Dermis microvascular lymphatic vessel endothelial cell (primary cell): ENCODE measurements around the gene AOAH. TPM values are rescaled to one million over a fixed set of nuclear protein-coding genes. Genes with fewer than 3 reads are reported as not detected.
A peak's percentile ranks its signal among the peaks of the same experiment; 100 is the strongest.

Experiments used
- DNase-seq, 2 donors: peaks; one replicate each; pipeline versions ENCODE4 v3.0.0 to v3.0.0-alpha.2; 2010; ENCODE audit warnings: low read depth in 2 of 2
- total RNA-seq: library from RNA; depleted of rRNA; stranded (reverse); fragments of >200 nt; gene quantifications from 2 replicates; pipeline ENCODE4 v1.2.1, GENCODE V29; 2014

AOAH gene
- total RNA-seq, 1 donor from 2014 or later, result 0.13 TPM

DNA sequence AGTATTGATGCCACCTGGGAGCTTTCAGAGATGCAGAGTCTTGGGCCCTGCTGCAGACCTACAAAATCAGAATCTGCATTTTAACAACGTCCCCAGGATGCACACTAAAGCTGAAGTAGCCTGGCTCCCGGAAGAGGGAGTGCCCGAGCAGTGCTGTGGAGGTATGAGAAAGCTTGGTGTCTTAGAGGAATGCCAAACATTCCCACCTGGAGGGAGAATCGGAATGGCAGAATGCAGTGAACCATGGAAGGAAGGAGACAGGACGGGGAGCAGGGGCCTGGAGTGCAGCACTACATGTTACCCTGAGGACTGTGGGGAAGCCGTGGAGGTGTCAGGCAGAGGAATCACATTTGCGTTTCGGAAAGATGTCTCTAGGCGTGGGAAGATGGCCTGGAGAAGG lies 90.9 kb downstream of the AOAH start:
- DNase-seq, result no peak

DNA sequence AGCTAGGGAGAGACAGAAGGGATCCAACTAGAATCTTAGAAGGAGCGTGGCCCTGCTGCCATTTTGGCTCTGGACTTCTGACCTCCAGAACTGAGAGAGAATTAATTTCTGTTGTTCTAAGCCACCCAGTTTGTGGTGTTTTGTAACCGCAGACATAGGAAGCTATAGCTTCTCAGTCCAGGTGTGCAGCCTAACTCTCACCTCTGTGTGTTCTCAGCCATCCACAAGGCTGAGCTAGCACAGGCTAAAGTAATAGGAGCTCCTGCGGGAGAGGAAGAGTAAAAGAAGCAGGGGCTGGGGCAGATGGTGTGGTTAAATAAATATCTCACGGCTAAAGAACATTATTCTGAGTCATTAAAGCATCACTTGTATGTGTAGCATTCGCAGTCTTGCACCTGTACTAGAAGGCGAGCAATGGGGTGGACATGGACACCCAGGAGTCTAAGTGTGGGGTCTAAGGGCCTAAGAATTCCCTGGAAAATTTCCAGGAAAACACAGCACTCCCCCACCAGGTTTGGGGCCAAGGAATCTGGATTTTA lies 94.1 kb downstream of the AOAH start:
- no peak for DNase-seq

DNA sequence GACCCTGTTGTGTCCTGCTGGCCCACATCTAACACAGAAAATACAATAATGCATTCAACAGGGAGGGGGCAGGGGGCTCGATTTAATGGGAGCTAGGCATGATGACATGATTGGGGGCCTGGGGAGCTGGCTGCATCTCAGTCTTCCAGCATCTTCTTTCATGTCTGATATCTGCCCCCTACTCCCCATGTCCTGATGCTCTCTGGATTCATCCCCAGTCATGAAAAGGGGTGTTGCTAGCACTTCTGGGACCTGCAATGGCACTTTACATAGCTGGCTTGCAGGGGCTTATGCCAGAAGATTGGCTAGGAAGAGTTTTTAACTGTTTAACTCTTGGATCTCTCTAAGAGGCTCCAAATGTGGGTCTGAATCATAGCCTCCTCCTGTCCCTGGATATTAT lies 94.9 kb downstream of the AOAH start:
- no peak for DNase-seq

DNA sequence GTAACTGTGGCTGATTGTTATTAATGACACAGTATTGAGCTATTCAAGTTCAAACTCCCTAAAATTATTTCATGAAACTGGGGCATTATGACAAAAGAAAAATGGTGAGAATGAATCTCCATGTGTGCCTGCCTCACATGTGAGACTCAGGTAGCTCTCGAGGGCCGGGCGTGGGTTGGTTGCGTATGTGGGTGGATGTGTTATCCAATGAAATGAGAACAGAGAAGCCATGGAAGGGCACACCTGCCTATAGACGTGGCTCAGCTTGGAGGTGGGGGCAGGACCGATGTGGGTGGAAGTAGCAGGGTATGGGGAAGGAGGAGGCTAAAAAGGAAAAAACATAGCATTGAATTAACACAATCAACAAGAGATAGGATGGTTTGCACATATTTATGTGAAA lies 96.5 kb downstream of the AOAH start:
- DNase-seq, result no peak

DNA sequence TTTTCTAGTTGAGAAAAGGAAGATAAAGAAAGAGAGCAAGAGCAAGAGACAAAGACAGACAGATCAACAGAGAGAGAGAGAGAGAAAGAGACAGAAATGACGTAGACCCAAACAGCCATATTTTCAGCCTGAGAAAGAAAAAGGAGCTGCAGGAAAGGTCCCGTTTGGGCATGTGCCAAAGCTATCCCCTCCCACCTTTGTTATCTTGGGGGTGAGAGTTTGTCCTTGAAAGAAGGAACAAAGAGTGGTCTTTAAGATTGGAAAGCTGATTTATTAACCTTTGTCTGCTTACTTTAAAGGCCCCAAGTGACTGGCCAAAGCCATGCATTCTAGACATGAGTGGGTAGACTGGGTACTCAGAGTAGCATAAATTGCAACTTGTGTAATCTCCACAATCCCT lies 98.2 kb downstream of the AOAH start:
- DNase-seq, result no peak

DNA sequence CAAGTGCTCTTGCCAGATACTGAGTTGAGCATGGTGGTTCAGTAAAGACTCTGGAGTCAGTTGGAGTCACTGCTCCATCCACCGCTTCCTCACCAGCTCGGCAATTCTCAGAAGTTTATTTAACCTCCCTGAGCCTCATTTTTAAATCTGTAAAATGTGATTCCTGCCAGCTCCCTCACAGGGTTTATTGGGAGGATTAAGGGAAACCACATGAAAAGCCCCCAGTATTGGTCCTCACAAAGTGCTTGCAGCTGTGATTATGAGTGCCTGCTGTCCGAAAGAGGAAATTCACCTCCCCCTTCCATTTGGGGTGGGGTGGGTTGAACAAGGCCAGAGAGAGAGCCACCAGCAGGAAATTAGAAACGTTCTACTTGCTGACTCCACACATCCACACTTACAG lies 99.0 kb downstream of the AOAH start:
- no peak for DNase-seq

DNA sequence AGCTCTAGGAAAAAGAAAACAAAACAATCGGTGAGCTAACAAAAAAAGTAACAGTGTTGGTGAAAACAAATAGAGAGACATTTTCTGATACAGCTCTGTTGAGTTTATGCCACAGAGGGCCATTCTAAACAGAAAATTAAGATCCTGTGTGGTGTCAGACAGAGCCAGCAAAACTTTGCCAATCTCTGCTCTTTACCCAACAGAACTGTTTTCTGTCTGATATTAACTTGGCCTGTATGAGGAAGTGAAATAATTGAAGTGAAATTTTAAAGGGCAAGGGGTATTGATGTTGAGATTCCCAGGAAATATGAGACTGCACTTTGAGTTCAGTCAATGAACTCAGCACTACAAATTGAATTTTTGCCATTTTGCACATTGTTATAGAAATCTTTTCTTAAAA lies 101.0 kb downstream of the AOAH start:
- no peak for DNase-seq

DNA sequence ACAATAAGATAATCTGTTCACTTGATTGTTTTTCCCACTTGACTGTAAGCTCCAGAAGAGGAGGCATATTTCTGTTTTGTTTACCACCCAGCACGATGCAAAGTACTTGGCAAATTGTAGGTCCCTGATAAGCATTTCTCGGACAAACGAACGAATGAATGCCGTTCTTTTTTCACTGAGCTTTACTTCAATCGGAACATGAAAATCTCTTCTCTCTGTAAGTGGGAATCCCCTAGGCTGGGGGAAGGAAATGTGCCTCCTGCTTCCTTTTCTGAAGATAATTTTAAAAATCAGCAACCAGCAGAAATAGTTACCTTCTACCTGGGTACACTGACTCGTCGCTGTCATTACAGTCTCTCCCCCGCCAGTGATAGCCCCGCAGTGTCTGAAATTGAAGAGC lies 102.9 kb downstream of the AOAH start:
- peak in 1 of 2 donors; percentile 10 for DNase-seq

DNA sequence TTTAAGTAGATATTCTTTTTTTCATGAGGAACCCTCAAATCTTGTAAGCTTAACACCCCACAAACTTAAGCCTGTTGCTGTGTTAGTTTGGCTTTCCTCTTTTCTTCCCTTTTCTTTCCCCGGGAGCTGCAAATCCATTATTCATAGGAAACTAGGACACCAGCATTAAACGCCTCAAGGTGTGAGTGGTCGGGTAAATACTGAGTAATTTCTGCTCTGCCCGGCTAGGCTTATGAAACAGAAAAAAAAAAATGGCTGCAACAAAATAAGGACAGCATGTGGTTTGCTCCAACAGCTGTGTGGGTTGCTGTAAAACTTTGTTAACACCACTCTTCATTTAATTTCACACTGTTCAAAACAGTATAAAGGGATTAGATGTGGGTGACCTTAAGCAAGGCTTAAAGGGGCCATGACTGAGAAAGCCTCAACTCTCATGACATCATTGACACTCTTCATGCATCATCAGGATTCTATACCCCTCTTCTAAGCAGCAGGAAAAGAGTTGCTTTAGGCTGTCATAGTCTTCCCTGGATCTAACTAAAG lies 104.1 kb downstream of the AOAH start:
- DNase-seq, result no peak

DNA sequence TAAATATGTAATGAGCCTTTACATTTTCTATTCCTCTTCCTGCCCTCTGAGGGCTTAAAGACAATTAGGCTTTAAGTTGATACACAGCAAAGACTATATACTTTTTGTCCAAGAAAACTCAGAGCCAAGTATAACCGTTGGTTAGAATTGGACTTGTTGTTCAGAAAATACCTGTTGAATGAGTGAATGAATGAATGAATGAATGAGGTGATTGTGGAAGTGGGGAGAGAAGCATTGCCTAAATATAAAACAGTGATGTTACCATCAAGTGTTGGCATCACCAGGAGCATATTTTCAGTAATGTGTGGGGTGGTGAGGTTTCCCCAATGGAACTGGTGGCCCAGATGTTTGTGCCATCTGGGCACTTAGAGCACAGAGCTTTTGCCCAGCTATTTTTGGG lies 106.9 kb downstream of the AOAH start:
- DNase-seq, result no peak

DNA sequence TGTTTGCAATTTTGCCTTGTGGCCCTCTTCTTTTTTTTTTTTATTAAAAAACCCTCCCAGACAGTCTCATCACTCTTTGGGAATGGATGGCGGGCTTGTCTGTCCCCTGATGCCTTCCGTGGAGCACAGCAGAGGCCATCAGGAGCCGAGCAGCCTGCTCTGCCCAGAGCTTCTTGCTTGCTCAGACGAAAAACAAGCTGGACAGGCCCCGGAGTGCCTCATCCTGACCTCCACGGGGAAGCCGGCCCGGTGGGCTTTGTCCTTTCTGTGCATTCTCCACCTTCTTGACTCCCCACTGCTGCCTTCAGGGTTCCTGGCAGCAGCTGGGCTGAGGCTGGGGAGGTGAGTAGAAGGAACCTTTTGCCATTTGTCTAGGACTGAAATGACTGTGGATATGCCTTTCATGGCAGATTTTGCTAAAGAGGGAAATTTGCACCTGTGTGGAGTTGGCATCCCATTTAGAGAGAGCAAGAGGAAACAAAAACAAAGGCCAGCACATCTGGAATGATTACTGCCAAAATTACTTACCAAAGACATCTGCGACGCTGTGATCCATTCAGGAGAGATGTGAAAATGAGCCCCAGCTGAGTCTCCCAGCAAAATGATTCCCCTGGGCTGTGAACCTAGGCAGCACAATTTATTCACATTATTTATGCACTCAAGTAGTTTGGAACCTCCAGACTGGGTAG lies 108.3 kb downstream of the AOAH start:
- DNase-seq, result no peak

DNA sequence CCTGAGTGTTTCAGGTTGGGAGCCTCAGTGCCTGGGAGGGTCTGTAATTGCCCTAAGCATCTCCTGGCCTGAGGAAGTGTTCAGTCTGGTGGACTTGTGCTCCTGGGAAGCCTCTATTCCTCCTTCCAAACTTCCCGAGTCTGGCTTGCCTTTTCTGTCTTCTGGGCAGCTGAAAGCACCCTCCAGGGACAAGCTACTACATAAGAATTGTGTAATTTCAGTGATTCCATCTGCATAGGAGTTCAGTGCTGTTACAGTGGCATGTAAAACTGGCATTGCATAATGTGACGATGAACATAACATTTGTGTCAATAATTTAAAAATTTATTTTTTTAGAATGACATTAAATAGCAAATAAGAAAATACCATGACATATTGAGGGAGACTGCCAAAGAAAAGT lies 109.3 kb downstream of the AOAH start:
- DNase-seq, result no peak

DNA sequence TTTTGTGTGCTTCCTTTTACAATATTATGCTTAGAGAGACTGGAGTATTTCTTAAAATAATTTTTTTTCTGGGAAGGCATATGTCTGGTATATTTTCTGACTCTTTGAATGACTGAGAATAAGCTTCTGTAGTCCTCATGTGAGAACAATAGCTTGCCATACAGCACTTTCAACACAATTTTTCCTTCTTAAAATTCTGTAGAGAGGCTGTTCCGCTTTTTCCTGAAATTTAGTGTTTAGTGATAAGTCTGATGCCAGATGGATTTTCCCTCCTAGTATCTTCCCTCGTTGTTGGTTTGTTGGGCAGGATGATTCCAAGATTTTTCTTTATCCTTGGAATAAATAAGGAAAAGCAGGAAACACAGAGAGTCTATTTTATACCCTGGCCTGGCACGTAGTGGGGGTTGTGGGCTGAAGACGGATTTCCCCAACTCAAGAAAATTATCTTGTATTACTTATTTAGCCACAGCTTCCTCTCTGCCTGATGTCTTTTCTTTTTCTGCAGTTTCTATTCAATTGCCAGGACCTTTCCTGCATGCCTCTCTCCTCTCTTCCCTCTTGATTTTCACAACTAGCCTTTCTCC lies 111.2 kb downstream of the AOAH start:
- DNase-seq, result no peak

DNA sequence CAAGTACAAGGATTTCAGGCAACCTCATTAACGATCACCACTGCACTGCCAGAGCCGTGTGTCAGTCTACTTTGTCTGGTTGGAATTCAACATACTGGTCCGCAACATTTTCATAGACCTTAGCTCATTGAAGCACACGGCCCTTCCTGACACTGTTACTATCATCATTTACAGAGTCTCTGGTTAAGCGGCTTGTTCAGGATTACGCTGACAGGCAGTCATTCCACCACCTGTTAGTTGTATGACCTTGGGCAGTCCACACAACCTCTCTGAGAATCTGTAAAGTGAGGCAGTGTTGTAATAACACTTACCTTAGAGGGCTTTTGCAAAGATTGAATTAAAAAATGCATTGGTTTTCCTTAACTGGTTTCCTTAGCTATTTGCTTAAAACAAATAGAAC lies 112.6 kb downstream of the AOAH start:
- no peak for DNase-seq

DNA sequence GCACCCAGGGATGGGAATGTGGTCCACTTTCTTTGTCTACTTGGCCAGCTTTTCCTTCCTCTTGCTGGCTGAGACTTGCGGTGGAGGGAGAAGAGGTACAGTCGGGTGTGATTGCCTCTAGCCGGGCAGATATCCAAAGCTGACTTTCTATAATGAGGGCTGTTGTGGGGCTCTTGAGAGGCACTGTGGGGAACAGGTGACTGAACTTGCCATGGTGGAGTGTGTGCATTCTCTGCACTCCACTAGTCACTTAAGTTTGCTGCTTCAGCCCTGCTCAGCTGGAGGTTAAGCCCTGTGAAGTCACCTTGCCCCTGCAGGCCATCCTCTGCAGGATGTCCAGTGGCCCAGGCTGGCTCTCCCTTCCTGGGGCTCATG lies 116.6 kb downstream of the AOAH start:
- no peak for DNase-seq

DNA sequence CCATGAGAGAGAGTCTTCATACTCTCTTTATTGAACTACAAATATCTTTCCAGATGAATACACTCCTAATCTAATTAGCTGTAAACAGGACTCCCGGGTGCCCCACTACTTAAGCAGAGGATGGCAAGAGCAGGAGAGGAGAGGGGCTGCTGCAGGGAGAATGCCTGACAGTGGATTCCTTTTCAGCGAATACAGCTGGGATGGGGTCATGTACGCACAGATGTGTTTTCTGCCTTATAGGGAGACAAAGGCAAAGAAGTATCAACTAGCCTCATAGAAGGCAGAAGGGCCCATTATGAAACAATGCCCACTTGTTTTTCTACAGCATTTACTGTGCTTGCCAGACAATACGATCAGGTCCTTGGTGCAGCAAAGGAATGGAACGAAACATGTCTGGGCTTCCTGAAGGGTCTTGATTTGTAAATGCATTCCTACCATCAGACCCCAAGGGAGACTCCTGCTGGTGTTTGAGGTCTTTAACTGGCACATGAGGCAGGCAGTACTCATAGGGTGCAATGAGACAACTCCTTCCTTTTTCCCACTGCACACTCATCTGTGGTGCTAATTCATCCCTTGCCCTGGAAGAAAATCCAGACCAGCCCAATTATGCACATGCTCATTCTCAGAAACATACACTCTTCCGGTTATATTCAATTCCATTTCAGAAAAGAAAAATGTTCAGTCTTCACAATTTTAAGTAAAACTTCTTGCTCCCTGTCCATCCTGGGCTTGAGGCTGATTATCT lies 117.1 kb downstream of the AOAH start:
- no peak for DNase-seq

DNA sequence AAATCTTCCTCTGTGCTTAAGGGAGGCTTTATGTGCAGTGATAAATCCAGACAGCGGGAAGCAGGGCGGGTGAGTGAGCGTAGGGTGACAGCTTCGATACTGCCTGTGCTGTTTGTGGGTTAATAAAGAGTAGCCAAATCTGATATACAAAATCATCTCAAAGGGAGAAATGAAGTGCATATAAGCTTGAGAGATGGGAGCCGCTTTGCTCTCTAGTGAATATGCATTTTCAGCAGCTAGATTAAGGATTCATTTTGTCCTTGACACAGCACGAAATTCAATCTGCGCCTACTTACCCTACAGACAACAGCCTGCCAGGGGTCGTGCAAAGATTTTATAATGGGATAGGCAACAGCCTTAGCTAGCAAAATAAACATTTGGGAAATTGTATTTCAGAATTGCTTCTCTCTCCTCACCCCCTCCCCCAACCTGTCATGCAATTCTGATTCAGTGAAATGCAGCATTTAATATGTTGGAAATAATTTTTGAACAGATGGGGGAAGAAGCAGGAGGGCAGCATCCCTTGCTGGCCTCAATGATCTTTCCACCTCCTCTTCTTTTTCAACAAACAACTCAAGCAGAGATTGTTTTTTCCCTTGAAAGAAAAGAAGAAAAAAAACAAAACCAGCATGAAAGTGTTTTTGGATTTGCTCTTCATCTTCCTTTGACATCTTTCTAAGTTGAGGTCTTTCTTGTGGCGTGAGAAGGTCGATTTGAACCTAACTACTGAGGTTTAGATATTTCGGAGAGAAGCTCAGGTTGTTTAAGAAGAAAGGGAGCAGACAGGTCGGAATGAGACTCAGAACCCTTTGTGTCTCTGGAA lies 117.9 kb downstream of the AOAH start:
- DNase-seq, result no peak

DNA sequence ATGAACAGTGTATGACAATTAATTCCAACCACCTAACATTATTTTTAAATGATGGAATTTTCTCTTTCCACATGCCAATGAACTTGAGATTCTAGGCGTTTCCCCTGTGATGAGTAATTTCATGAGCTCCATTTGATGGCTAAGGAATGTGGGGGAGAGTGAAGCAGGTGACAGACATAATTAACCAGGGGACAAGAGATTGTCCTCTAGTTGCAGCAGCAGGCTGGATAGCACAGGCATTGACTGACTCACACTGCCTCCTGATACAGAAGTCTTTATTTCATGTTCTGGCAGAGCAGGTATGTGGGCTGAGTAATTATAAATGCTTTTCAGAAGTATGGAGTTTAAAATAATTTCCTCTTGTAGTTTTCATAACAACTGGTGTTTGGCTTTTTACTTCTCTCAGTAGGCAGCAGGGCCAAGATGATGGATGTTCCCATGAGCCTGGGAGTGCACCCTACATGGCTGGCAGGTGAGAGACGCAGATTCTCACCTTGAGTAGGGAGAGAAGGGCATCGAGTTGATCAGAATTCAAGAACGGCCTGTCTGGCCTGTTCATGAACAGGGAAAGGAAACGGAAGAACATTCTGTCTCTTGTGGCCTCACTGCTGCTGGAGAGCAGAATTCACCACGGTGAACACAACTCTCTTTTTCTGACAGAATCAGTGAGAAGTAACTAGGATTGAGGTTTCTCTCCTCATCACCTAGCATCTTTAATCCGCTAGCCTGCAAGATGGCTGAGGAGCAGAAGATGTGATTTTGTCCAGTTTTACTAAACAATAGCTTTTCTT lies 118.8 kb downstream of the AOAH start:
- no peak for DNase-seq

DNA sequence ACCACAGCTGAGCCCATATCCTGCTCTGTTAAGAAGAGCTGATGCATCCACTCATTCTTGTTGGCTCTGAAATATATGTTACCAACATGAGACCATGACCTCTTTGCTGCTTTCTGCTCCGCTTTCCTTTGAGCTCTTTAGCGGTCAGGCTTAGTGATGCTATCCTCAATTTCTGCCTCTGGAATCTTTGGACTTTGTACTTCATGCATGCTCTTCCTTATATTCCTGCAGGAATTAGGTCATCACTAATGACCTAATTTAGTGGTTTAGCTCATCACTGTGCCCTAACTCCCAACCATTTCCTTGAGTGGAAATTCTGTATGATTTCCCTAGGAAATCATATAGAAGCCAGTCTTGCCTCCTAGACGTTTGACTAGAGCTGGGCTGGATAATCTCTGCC lies 119.5 kb downstream of the AOAH start:
- DNase-seq, result no peak

DNA sequence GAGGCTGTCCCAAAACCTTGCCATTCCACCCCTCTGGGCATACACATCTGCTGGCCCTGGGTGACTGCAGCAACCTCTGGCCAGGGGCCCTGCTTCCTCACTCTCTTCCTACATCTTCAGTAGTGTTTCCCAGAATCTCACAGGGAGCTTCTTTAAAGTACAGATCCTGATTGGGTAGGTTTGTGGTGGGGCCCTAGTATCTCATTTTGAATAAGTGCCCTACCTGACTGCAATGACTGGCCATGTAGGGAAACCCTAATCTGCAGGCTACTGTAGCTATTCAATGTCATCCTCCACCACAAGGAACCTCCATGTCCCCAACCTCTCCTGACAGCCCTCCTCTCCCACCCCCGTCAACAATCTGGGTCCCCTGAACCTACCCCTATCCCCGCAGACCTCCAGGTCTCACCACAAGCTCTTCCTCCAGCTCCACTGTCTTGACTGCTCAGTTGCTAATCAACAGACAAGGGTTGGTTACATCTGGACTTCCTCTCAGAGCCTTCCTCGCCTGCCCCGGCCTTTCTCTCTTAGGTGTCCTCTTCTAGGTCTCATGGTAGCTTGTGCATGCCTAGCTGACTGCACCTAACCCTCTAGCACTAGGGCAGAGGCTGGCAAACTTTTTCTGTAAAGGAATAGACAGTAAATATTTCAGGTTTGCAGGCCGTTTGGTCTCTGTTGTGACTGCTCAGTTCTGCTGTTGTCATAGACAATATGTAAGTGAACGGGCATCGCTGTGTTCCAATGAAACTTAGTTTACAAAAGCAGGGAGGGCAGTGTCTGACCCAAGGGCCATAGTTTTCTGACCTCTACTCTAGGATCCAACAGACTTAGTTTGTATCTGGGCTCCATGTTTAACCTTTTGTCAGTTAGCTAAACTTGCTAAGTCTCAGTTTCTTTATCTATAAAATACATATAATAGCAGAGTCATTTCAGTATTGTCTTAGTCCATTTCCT lies 121.1 kb downstream of the AOAH start:
- no peak for DNase-seq
